HepG2 (cell line): Measurements from ENCODE around the gene MAPK8. TPM values are rescaled to one million over a fixed set of nuclear protein-coding genes. Genes with fewer than 3 reads are reported as not detected.
A peak's percentile ranks its signal among the peaks of the same experiment; 100 is the strongest.

ENCODE experiments used
- ATAC-seq: fragments of 200-7000 bp; cut with Tn5 transposase; 3 replicates; pipeline ENCODE4 v1.9.1; 2020; ENCODE audit warnings: mild to moderate bottlenecking, moderate library complexity
- BruUV-seq: library from RNA; stranded (reverse); fragments of 400-500 nt; replicated peaks from 2 replicates; lab custom pipeline; 2021; lab: Mats Ljungman, UMichigan
- CTCF ChIA-PET: fragments of 300-600 bp; formaldehyde crosslinking; extraction: SDS; loops from one replicate; lab custom pipeline; 2021; ENCODE audit warnings: low total read pairs, inconsistent platforms, low intra/inter-chr PET ratio; lab: Yijun Ruan, JAX
- POLR2A ChIA-PET: fragments of 350-600 bp; sonication (Branson Sonifier 250); formaldehyde crosslinking; loops from one replicate; lab custom pipeline; 2020; ENCODE audit warnings: antibody characterized with exemption, inconsistent platforms; lab: Yijun Ruan, JAX
- DNase-seq: peaks from one replicate; pipeline ENCODE4 v3.0.0-alpha.2; 2015; ENCODE audit warnings: low spot score
- FAIRE-seq: peaks from 3 replicates; lab custom pipeline; 2011; peaks lifted over from hg19 to GRCh38; lab: Jason Lieb, UNC
- H2AFZ ChIP-seq: one replicate; pipeline ENCODE4 v1.6.1; 2011; ENCODE audit warnings: low read length, inconsistent platforms
- H3K27ac ChIP-seq: fragments of 300-600 bp; 3 replicates; pipeline ENCODE4 v1.8.0; 2011; ENCODE audit warnings: mixed run types, mild to moderate bottlenecking, mixed read lengths, low read length, inconsistent platforms; ENCODE audit not compliant: insufficient read depth; ENCODE audit errors: extremely low read length
- H3K27me3 ChIP-seq, 2 experiments: fragments of 200-600 bp in 1 of 2; 2 replicates in 1 of 2; 3 replicates in 1 of 2; pipeline versions ENCODE4 v1.6.0 to v1.8.0; 2011; ENCODE audit warnings: low read length in 2 of 2, mild to moderate bottlenecking in 2 of 2, moderate library complexity in 2 of 2, inconsistent platforms in 1 of 2; ENCODE audit not compliant: insufficient read depth in 2 of 2, control insufficient read depth in 1 of 2
- H3K36me3 ChIP-seq, 2 experiments: fragments of 200-600 bp in 1 of 2; replicated peaks in 1 of 2; 2 replicates in 1 of 2; 3 replicates in 1 of 2; pipeline versions ENCODE4 v1.5.1 to v1.8.0; 2011; ENCODE audit warnings: low read length in 2 of 2, inconsistent platforms in 1 of 2; ENCODE audit not compliant: insufficient read depth in 2 of 2, control insufficient read depth in 1 of 2
- H3K4me1 ChIP-seq: 2 replicates; pipeline ENCODE4 v1.5.1; 2012; ENCODE audit warnings: low read length, inconsistent platforms; ENCODE audit not compliant: insufficient read depth
- H3K4me2 ChIP-seq: 2 replicates; pipeline ENCODE4 v1.6.0; 2011; ENCODE audit warnings: low read depth, low read length, inconsistent platforms
- H3K4me3 ChIP-seq, 3 experiments: fragments of 200-600 bp in 1 of 3; sonication (generic), shearing (Covaris generic) in 1 of 3; replicated peaks in 1 of 3; 2 replicates each; pipeline ENCODE4 v1.5.1; 2011 to 2016; ENCODE audit warnings: low read length in 3 of 3, inconsistent platforms in 2 of 3, low read depth in 2 of 3, mild to moderate bottlenecking in 2 of 3, control low read depth in 1 of 3, mixed read lengths in 1 of 3; ENCODE audit not compliant: insufficient read depth in 1 of 3
- H3K79me2 ChIP-seq: one replicate; pipeline ENCODE4 v1.6.1; 2011; ENCODE audit warnings: low read length, inconsistent platforms; ENCODE audit not compliant: insufficient read depth
- H3K9ac ChIP-seq: 2 replicates; pipeline ENCODE4 v1.6.0; 2011; ENCODE audit warnings: mild to moderate bottlenecking, low read depth, low read length, inconsistent platforms; ENCODE audit not compliant: insufficient read depth
- H3K9me3 ChIP-seq: 2 replicates; pipeline ENCODE4 v1.5.1; 2012; ENCODE audit warnings: mild to moderate bottlenecking, low read length
- H4K20me1 ChIP-seq: 2 replicates; pipeline ENCODE4 v1.6.0; 2011; ENCODE audit warnings: inconsistent platforms, mild to moderate bottlenecking, low read length, moderate library complexity; ENCODE audit not compliant: insufficient read depth
- MED8 ChIP-seq: sonication (generic); formaldehyde crosslinking; IDR thresholded peaks from 2 replicates; pipeline ENCODE4 v1.8.1; 2023; ENCODE audit warnings: mild to moderate bottlenecking, missing genetic modification reagents; ENCODE audit not compliant: insufficient replicate concordance
- NONO ChIP-seq, 2 experiments: fragments of 450-650 bp in 1 of 2; sonication (generic) in 1 of 2; formaldehyde crosslinking in 1 of 2; IDR thresholded peaks in 1 of 2; conservative IDR thresholded peaks in 1 of 2; 2 replicates each; pipeline versions ENCODE4 v1.6.1 to v1.8.0; 2017 to 2022; ENCODE audit warnings: mild to moderate bottlenecking in 1 of 2, missing genetic modification reagents in 1 of 2, moderate library complexity in 1 of 2
- PAX8 ChIP-seq: sonication (generic); formaldehyde crosslinking; IDR thresholded peaks from 2 replicates; pipeline ENCODE4 v1.8.0; 2022; ENCODE audit warnings: mild to moderate bottlenecking, missing genetic modification reagents, borderline replicate concordance
- SRSF4 ChIP-seq: fragments of 200-400 bp; formaldehyde crosslinking; IDR thresholded peaks from one replicate; pipeline ENCODE4 v1.6.1; 2018; ENCODE audit warnings: mild to moderate bottlenecking, low read depth, low read length, moderate library complexity; ENCODE audit not compliant: poor library complexity, severe bottlenecking
- TMF1 ChIP-seq: sonication (generic); formaldehyde crosslinking; IDR thresholded peaks from 2 replicates; pipeline ENCODE4 v1.8.1; 2022; ENCODE audit warnings: low read depth, missing genetic modification reagents
- TP53 ChIP-seq: sonication (generic); formaldehyde crosslinking; conservative IDR thresholded peaks from 2 replicates; pipeline ENCODE4 v1.4.0; 2020; ENCODE audit warnings: missing genetic modification reagents
- ZNF484 ChIP-seq: sonication (generic); formaldehyde crosslinking; IDR thresholded peaks from 2 replicates; pipeline ENCODE4 v1.5.1; 2020; ENCODE audit warnings: mild to moderate bottlenecking, low read depth, missing genetic modification reagents, borderline replicate concordance
- ZNF503 ChIP-seq: sonication (generic); formaldehyde crosslinking; IDR thresholded peaks from 2 replicates; pipeline ENCODE4 v1.4.0; 2020; ENCODE audit warnings: missing genetic modification reagents
- ZNF670 ChIP-seq: sonication (generic); formaldehyde crosslinking; IDR thresholded peaks from 2 replicates; pipeline ENCODE4 v1.8.0; 2022; ENCODE audit warnings: mild to moderate bottlenecking, missing genetic modification reagents, borderline replicate concordance
- ZNF816 ChIP-seq: sonication (generic); formaldehyde crosslinking; IDR thresholded peaks from 2 replicates; pipeline ENCODE4 v1.8.0; 2022; ENCODE audit warnings: missing genetic modification reagents, mild to moderate bottlenecking, borderline replicate concordance
- ZSCAN20 ChIP-seq: sonication (generic); formaldehyde crosslinking; IDR thresholded peaks from 2 replicates; pipeline ENCODE4 v1.4.0; 2020; ENCODE audit warnings: missing genetic modification reagents, mild to moderate bottlenecking, borderline replicate concordance
- WGBS: methylation state at CpG from one replicate; pipeline ENCODE4 v1.1.6; 2017; ENCODE audit warnings: low lambda C conversion rate; 5-methylcytosine and 5-hydroxymethylcytosine counted together
- in situ Hi-C: cut with HindIII; loops from 2 replicates; pipeline ENCODE4 v1.10.0; 2017; ENCODE audit warnings: low pct_unique_long_range_greater_than_20kb; ENCODE audit not compliant: extremely low pct_ligation_motif_present
- intact Hi-C: fragments of 100-400 bp; cut with micrococcal nuclease; formaldehyde crosslinking; loops from one replicate; pipeline ENCODE4 v1.10.0; 2022; ENCODE audit not compliant: unreplicated experiment
- polyA plus RNA-seq, 8 experiments: library from polyadenylated mRNA; depleted of rRNA in 3 of 8; stranded (reverse) in 7 of 8; unstranded in 1 of 8; fragments of >200 nt; fragmentation: Illumina TruSeq in 4 of 8; extraction: Trizol in 4 of 8; gene quantifications; 2 replicates each; pipeline versions ENCODE4 v1.2.1 to v1.2.3, GENCODE V29; 2011 to 2016; ENCODE audit warnings: low read depth in 4 of 8, missing spikeins in 1 of 8, mixed read lengths in 1 of 8; ENCODE audit not compliant: insufficient read depth in 1 of 8
- total RNA-seq, 5 experiments: library from RNA; depleted of rRNA; stranded (reverse); fragments of >200 nt; fragmentation: Illumina TruSeq; extraction: Trizol; gene quantifications; 2 replicates each; pipeline ENCODE4 v1.2.3, GENCODE V29; 2016; ENCODE audit warnings: low read depth in 1 of 5
- TF ChIP-seq, protein P1 (sequence below): sonication (generic); formaldehyde crosslinking; IDR thresholded peaks from 2 replicates; pipeline ENCODE4 v1.8.1; 2022; ENCODE audit warnings: mild to moderate bottlenecking, missing genetic modification reagents
- TF ChIP-seq, protein P2 (sequence below): sonication (generic); formaldehyde crosslinking; IDR thresholded peaks from 2 replicates; pipeline ENCODE4 v1.4.0; 2020; ENCODE audit warnings: missing genetic modification reagents

The MAPK8 gene
- total and polyA plus RNA-seq, 2 of the 13 experiments (the other 11 are each of a cell fraction or from before 2014, with no cell fraction given), result 41.6 to 47.3 TPM

GRCh38 chr10:48305905-48306264 is 592 bp upstream of the MAPK8 start:
- FAIRE-seq, result no peak
- intact Hi-C loops, result no loop called here
- no peak overlapping the region for H3K27ac ChIP-seq

More at GRCh38 chr10:48305905-48306264, 592 bp upstream of the MAPK8 start:
- Histone ChIP-seq H3K27me3 (no peaks in the 10 kb centered on the region; a peak in 2 of 5 replicates), H3K9me3 (no peaks in the 10 kb centered on the region), H2AFZ (peak overlapping the region; percentile 59), H3K9ac (peak overlapping the region; percentile 32), H4K20me1 (peaks cover 18% of the 10 kb centered on the region), H3K4me3 (peak overlapping the region in 1 of 3 experiments; percentile 83; a peak in 1 of 6 replicates)
- POLR2A ChIA-PET, result interaction anchor here (0.7 kb wide), 1 partner anchor 16 kb away, joined by 3 read pairs; no protein-coding TSS in a partner anchor
- BruUV-seq, result no TSS peak
- peak; percentile 36 for TF ChIP-seq MED8 (CRISPR knock-in tag)
- TF ChIP-seq, protein P1, sequence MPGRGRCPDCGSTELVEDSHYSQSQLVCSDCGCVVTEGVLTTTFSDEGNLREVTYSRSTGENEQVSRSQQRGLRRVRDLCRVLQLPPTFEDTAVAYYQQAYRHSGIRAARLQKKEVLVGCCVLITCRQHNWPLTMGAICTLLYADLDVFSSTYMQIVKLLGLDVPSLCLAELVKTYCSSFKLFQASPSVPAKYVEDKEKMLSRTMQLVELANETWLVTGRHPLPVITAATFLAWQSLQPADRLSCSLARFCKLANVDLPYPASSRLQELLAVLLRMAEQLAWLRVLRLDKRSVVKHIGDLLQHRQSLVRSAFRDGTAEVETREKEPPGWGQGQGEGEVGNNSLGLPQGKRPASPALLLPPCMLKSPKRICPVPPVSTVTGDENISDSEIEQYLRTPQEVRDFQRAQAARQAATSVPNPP (CRISPR knock-in tag), result no peak
- TF ChIP-seq ZNF503 (CRISPR knock-in tag), result peak; percentile 48; the same call in 1 of the 2 replicates
- TF ChIP-seq PAX8 (CRISPR knock-in tag), result no peak
- TF ChIP-seq TMF1 (CRISPR knock-in tag), result no peak
- no peak for TF ChIP-seq NONO (IDR thresholded peaks at IDR 0.05)
- 0 out of 2 replicates have a peak, but pooled peaks have one; percentile 6 for TF ChIP-seq NONO (CRISPR knock-in tag; conservative IDR thresholded peaks at IDR 0.05)
- TF ChIP-seq, protein P2, sequence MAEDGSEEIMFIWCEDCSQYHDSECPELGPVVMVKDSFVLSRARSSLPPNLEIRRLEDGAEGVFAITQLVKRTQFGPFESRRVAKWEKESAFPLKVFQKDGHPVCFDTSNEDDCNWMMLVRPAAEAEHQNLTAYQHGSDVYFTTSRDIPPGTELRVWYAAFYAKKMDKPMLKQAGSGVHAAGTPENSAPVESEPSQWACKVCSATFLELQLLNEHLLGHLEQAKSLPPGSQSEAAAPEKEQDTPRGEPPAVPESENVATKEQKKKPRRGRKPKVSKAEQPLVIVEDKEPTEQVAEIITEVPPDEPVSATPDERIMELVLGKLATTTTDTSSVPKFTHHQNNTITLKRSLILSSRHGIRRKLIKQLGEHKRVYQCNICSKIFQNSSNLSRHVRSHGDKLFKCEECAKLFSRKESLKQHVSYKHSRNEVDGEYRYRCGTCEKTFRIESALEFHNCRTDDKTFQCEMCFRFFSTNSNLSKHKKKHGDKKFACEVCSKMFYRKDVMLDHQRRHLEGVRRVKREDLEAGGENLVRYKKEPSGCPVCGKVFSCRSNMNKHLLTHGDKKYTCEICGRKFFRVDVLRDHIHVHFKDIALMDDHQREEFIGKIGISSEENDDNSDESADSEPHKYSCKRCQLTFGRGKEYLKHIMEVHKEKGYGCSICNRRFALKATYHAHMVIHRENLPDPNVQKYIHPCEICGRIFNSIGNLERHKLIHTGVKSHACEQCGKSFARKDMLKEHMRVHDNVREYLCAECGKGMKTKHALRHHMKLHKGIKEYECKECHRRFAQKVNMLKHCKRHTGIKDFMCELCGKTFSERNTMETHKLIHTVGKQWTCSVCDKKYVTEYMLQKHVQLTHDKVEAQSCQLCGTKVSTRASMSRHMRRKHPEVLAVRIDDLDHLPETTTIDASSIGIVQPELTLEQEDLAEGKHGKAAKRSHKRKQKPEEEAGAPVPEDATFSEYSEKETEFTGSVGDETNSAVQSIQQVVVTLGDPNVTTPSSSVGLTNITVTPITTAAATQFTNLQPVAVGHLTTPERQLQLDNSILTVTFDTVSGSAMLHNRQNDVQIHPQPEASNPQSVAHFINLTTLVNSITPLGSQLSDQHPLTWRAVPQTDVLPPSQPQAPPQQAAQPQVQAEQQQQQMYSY (CRISPR knock-in tag), result no peak
- TF ChIP-seq TP53 (CRISPR knock-in tag), result no peak
- 0 out of 2 replicates have a peak, but pooled peaks have one; percentile 17 for TF ChIP-seq ZNF670 (CRISPR knock-in tag)
- TF ChIP-seq ZNF816 (CRISPR knock-in tag), result 0 out of 2 replicates have a peak, but pooled peaks have one; percentile 12
- TF ChIP-seq ZNF484, result 0 out of 2 replicates have a peak, but pooled peaks have one; percentile 34
- TF ChIP-seq ZSCAN20 (CRISPR knock-in tag), result 0 out of 2 replicates have a peak, but pooled peaks have one; percentile 25
- TF ChIP-seq SRSF4, result no peak
- TF ChIP-seq, all 625 proteins: peak for 7
- 78% methylated on average over 8 of the region's 9 CpGs for WGBS
- CTCF ChIA-PET, result no interaction called here
- Histone ChIP-seq H3K4me1 (peaks cover 30% of the 10 kb centered on the region), H3K36me3 (no peaks in the 10 kb centered on the region), H3K4me2 (peak overlapping the region; percentile 57), H3K79me2 (peaks cover 27% of the 10 kb centered on the region)
- DNase-seq, result no peak
- in situ Hi-C loops, result no loop called here
- ATAC-seq, result no peak
